Liver (tissue), 3 donors: ENCODE results near the gene CRISPLD2.

ENCODE experiments used
- CTCF ChIP-seq: fragments of 150-350 bp; IDR thresholded peaks from 2 replicates; pipeline ENCODE4 v1.5.1; 2017; ENCODE audit warnings: improper control_type of control experiment, low read depth, low read length; ENCODE audit not compliant: missing input control
- RAD21 ChIP-seq, 2 donors: IDR thresholded peaks; 2 replicates each; pipeline ENCODE4 v1.6.1; 2016; ENCODE audit warnings: antibody characterized with exemption in 2 of 2, mild to moderate bottlenecking in 2 of 2
- TF ChIP-seq, protein P1 (sequence below): IDR thresholded peaks from 2 replicates; pipeline ENCODE4 v1.6.1; 2016; ENCODE audit warnings: antibody characterized with exemption
- donor health status: healthy.
- donor health status: healthy.

DNA sequence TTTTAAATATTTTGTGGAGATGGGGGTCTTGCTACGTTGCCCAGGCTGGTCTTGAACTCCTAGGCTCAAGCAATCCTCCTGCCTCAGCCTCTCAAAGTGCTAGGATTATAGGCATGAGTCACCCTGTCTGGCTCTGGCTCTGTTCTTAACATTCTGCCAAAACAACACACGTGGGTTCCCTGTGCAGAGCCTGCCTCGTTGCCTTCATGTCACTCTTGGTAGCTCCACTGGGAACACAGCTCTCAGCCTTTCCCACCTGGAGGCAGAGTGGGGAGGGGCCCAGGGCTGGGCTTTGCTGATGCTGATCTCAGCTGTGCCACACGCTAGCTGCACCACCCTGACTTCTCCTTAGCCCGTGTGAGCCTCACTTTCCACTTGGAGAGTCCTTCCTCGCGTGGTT lies 19.3 kb downstream of the CRISPLD2 start:
- TF ChIP-seq RAD21 (IDR thresholded peaks at IDR 0.05) (no peak), CTCF (no peak)
- TF ChIP-seq, protein P1, sequence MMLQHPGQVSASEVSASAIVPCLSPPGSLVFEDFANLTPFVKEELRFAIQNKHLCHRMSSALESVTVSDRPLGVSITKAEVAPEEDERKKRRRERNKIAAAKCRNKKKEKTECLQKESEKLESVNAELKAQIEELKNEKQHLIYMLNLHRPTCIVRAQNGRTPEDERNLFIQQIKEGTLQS: no peak
